NCI-H146 treated with DMSO at 0.1 percent for 48 hours (cell line): Measurements from ENCODE around the gene FAM120C.

Experiments
- DNase-seq: peaks from one replicate; lab custom pipeline; 2025; ENCODE audit not compliant: unreplicated experiment; lab: John Stamatoyannopoulos, UW

FAM120C gene

DNA sequence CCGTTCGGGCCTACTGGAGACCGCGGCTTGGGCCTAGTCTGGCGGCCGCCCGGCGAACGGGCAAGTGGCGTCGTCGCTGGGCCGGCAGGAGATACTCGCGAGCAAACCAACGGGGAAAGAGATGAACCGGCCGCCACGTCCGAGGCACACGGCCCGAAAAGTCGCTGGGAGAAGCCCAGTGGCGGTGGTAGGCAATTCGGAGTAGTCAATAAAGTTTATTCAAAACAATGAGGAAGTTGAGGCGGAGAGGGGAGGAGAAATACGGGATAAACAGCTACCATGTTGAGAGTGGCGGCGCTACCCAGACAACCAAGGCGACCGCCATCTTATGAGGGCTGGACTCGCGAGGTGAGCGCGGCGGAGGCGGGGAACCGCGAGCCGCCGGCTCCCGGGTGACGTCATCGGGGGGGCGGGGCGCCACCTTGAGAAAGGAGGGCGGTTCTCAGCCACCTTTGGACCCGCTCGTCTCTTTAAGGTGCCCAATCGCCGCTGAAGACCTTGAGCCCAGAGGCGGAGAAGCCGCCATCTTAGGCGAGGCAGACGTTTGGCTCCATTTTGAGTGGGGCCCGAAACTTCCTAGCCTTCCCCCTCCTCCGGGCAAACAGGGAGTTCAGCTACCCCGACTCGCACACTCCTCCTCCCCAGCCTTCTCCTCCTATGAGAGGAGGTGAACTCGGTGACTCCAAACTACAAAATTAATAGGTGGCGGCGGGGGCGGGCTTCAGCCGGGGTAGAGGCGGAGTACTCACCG, 138.8 kb downstream of the FAM120C start, which contains the start of gene PHF8:
Gene PHF8, minus strand, starts transcription at position 348 of the 751 bp plus-strand sequence. CDS start 1,745 bp downstream, outside the sequence.
- DNase-seq: peak; percentile 88

DNA sequence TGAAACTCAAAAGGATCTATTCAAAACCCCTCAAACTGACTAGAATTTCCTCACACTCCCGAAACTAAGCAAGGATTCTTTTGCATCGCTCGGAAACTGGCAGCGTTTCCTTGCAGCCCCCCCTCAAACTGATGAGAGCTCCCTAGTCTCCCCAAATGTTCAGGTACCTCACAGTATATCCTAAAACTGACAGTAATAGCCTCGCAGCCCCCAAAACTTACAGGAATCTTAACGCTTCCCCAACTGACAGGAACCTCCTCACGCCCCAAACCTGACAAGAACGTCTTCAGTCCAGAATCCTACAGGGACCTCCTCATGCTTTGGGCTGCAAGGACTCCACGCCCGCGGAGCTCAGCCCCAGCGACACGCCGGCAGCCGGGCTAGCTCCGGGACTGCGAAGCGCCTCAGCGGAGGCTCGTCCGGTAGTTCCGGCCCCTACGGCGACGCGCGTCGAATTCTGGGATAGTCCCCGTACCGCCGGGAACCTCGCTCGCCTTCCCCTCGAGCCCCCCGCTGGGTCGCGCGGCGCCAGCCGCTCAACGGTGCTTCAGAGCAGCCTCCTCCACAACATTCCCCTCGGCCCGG, 139.4 kb downstream of the FAM120C start:
- no peak for DNase-seq

GRCh38 chrX:54043056-54043455, 140.0 kb downstream of the FAM120C start:
- DNase-seq: no peak

- no peak for DNase-seq
Observed at GRCh38 chrX:54042609-54043021, 140.4 kb downstream of the FAM120C start.

DNA sequence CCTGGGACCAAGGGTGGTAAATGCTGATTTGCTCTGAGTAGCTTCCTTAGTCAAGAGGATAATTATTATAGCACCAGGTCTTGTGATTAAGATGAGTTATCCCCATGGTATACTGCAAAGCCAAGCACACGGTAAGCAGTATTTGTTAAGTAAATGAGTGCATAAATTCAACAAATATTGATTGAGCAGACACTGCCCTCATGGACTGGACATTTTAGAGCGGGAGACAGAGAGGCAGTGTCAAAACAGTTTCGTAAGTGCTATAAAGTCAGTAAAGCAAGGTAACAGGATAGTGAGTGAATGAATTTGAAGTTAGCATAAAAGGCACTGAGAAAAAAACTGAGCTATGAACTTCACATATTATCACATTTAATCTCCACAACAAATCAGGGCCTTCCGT, 152.7 kb downstream of the FAM120C start:
- DNase-seq: no peak

GRCh38 chrX:54029529-54030143, 153.4 kb downstream of the FAM120C start:
- no peak for DNase-seq

DNA sequence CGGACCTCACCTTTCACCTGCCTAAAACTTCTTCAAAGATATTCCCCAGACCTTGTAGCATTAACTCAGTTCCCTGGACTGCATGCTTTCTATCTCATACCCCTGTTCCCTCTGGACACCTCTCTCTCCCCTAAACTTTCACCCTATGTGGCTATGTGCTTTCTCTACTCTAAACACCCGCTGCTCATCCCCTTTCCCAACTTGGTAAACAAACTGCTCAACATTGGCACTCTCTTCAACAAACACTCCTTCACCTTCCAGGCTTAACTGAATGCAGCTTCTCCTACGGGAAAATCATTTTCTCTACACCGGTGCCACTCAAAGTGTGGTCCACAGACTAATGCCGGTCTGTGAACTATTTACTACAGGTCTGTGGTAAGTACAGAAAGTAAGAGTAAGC, 158.7 kb downstream of the FAM120C start:
- no peak for DNase-seq
